ENCODE data around the gene CCDC178.
"Not testable (repeated sequence)": the region's sequence is repeated elsewhere in the genome, so short reads cannot be mapped to it uniquely, and the experiment has no call there.

CCDC178 gene

GRCh38 chr18:33156906-33157470 is 283.5 kb downstream of the CCDC178 start:
- no peaks in the 10 kb centered on the region for H3K4me1 ChIP-seq (ENCODE audit: control insufficient read depth, low read length)
- H3K27ac ChIP-seq (ENCODE audit: low read depth, low read length): no peak overlapping the region
- TF ChIP-seq EZH2phosphoT487 (IDR thresholded peaks at IDR 0.05; ENCODE audit: borderline replicate concordance, low read length): no peak
- TF ChIP-seq CTCF (IDR thresholded peaks at IDR 0.05; ENCODE audit: low read depth, low read length, poor library complexity, severe bottlenecking): no peak
- H3F3A ChIP-seq (ENCODE audit: control insufficient read depth, insufficient read depth): no peaks in the 10 kb centered on the region
- no peak overlapping the region for H3K4me2 ChIP-seq (ENCODE audit: low read length)
- H3K27me3 ChIP-seq (ENCODE audit: control insufficient read depth, low read length): no peaks in the 10 kb centered on the region
- H3K9me3 ChIP-seq (ENCODE audit: control insufficient read depth, insufficient read depth, low read length): no peaks in the 10 kb centered on the region
- H3K36me3 ChIP-seq (ENCODE audit: control insufficient read depth, low read length): no peaks in the 10 kb centered on the region
- H4K20me1 ChIP-seq (ENCODE audit: control insufficient read depth, insufficient read depth, low read depth, low read length): no peaks in the 10 kb centered on the region
- H3K9me2 ChIP-seq (replicated peaks; ENCODE audit: control insufficient read depth, low read length): no peaks in the 10 kb centered on the region; the same call in 1 of the 2 replicates
- no peaks in the 10 kb centered on the region for H3K79me2 ChIP-seq (ENCODE audit: control insufficient read depth, low read length)
- no peak overlapping the region for H3K4me3 ChIP-seq (ENCODE audit: low read length)

GRCh38 chr18:33154049-33154448 is 286.5 kb downstream of the CCDC178 start:
- no peaks in the 10 kb centered on the region for H3K4me1 ChIP-seq (ENCODE audit: control insufficient read depth, low read length)
- no peak overlapping the region for H3K27ac ChIP-seq (ENCODE audit: low read depth, low read length)
- no peaks in the 10 kb centered on the region for H4K20me1 ChIP-seq (ENCODE audit: control insufficient read depth, insufficient read depth, low read depth, low read length)
- no peak overlapping the region for H3K4me2 ChIP-seq (ENCODE audit: low read length)
- H3K79me2 ChIP-seq (ENCODE audit: control insufficient read depth, low read length): no peaks in the 10 kb centered on the region
- TF ChIP-seq CTCF (IDR thresholded peaks at IDR 0.05; ENCODE audit: low read depth, low read length, poor library complexity, severe bottlenecking) (no peak), EZH2phosphoT487 (IDR thresholded peaks at IDR 0.05; ENCODE audit: borderline replicate concordance, low read length) (no peak)
- no peaks in the 10 kb centered on the region for H3K27me3 ChIP-seq (ENCODE audit: control insufficient read depth, low read length)
- no peaks in the 10 kb centered on the region for H3K9me3 ChIP-seq (ENCODE audit: control insufficient read depth, insufficient read depth, low read length)
- H3F3A ChIP-seq (ENCODE audit: control insufficient read depth, insufficient read depth): no peaks in the 10 kb centered on the region
- no peaks in the 10 kb centered on the region for H3K36me3 ChIP-seq (ENCODE audit: control insufficient read depth, low read length)
- no peak overlapping the region for H3K4me3 ChIP-seq (ENCODE audit: low read length)
- H3K9me2 ChIP-seq (replicated peaks; ENCODE audit: control insufficient read depth, low read length): no peaks in the 10 kb centered on the region

GRCh38 chr18:33152376-33152775 is 288.1 kb downstream of the CCDC178 start:
- no peak overlapping the region for H3K27ac ChIP-seq (ENCODE audit: low read depth, low read length)
- H3K4me1 ChIP-seq (ENCODE audit: control insufficient read depth, low read length): no peaks in the 10 kb centered on the region
- H3F3A ChIP-seq (ENCODE audit: control insufficient read depth, insufficient read depth): no peaks in the 10 kb centered on the region
- no peaks in the 10 kb centered on the region for H4K20me1 ChIP-seq (ENCODE audit: control insufficient read depth, insufficient read depth, low read depth, low read length)
- H3K4me2 ChIP-seq (ENCODE audit: low read length): no peak overlapping the region
- H3K9me3 ChIP-seq (ENCODE audit: control insufficient read depth, insufficient read depth, low read length): no peaks in the 10 kb centered on the region
- no peaks in the 10 kb centered on the region for H3K79me2 ChIP-seq (ENCODE audit: control insufficient read depth, low read length)
- H3K9me2 ChIP-seq (replicated peaks; ENCODE audit: control insufficient read depth, low read length): no peaks in the 10 kb centered on the region
- TF ChIP-seq CTCF (IDR thresholded peaks at IDR 0.05; ENCODE audit: low read depth, low read length, poor library complexity, severe bottlenecking) (no peak), EZH2phosphoT487 (IDR thresholded peaks at IDR 0.05; ENCODE audit: borderline replicate concordance, low read length) (no peak)
- no peak overlapping the region for H3K4me3 ChIP-seq (ENCODE audit: low read length)
- H3K27me3 ChIP-seq (ENCODE audit: control insufficient read depth, low read length): no peaks in the 10 kb centered on the region
- H3K36me3 ChIP-seq (ENCODE audit: control insufficient read depth, low read length): no peaks in the 10 kb centered on the region

GRCh38 chr18:33147811-33148210 is 292.7 kb downstream of the CCDC178 start:
- H3K27ac ChIP-seq (ENCODE audit: low read depth, low read length); H3K79me2 ChIP-seq (ENCODE audit: control insufficient read depth, low read length); H3K9me3 ChIP-seq (ENCODE audit: control insufficient read depth, insufficient read depth, low read length); H4K20me1 ChIP-seq (ENCODE audit: control insufficient read depth, insufficient read depth, low read depth, low read length); H3F3A ChIP-seq (ENCODE audit: control insufficient read depth, insufficient read depth); H3K4me2 ChIP-seq (ENCODE audit: low read length); H3K9me2 ChIP-seq (replicated peaks; ENCODE audit: control insufficient read depth, low read length); H3K27me3 ChIP-seq (ENCODE audit: control insufficient read depth, low read length); H3K36me3 ChIP-seq (ENCODE audit: control insufficient read depth, low read length); H3K4me3 ChIP-seq (ENCODE audit: low read length); H3K4me1 ChIP-seq (ENCODE audit: control insufficient read depth, low read length): not testable (repeated sequence)
